Activated T-helper 1 cell treated with anti-CD3 and anti-CD28 coated beads, Interleukin-12 subunit alpha, Interleukin-12 subunit beta, Interleukin-2, Interleukin-4 antibody, amounts not matched to agents 30 ng/mL and 10 ng/mL and 1 ng/mL, durations not matched to agents 14 hours and 24 hours and 36 hours (primary cell): ENCODE measurements around the gene EPDR1. TPM values are rescaled to one million over a fixed set of nuclear protein-coding genes. Genes with fewer than 3 reads are reported as not detected.

Experiments
- DNase-seq: peaks from one replicate; pipeline ENCODE4 v3.0.0; 2021; ENCODE audit warnings: low spot score
- H3K27ac Mint-ChIP-seq: one replicate; pipeline ENCODE4 v1.8.0; 2021; ENCODE audit warnings: mild to moderate bottlenecking, mixed read lengths
- H3K27me3 Mint-ChIP-seq: one replicate; pipeline ENCODE4 v1.8.0; 2022; ENCODE audit warnings: mild to moderate bottlenecking, moderate library complexity, mixed read lengths; ENCODE audit not compliant: insufficient read depth
- H3K36me3 Mint-ChIP-seq: one replicate; pipeline ENCODE4 v1.8.0; 2021; ENCODE audit warnings: low read depth, mixed read lengths
- H3K4me1 Mint-ChIP-seq: one replicate; pipeline ENCODE4 v1.8.0; 2021; ENCODE audit warnings: low read depth, mixed read lengths
- H3K4me3 Mint-ChIP-seq: one replicate; pipeline ENCODE4 v1.8.0; 2021; ENCODE audit warnings: mild to moderate bottlenecking, moderate library complexity, mixed read lengths
- H3K9me3 Mint-ChIP-seq: one replicate; pipeline ENCODE4 v1.8.0; 2021; ENCODE audit warnings: mixed read lengths
- intact Hi-C: fragments of 100-400 bp; cut with micrococcal nuclease; formaldehyde crosslinking; loops from one replicate; pipeline ENCODE4 v1.15.1; 2024
- total RNA-seq: library from RNA; stranded (reverse); gene quantifications from 2 replicates; pipeline ENCODE4 v1.2.3, GENCODE V29; 2022

EPDR1 gene
- total RNA-seq, 1 donor from 2014 or later, result not detected

DNA sequence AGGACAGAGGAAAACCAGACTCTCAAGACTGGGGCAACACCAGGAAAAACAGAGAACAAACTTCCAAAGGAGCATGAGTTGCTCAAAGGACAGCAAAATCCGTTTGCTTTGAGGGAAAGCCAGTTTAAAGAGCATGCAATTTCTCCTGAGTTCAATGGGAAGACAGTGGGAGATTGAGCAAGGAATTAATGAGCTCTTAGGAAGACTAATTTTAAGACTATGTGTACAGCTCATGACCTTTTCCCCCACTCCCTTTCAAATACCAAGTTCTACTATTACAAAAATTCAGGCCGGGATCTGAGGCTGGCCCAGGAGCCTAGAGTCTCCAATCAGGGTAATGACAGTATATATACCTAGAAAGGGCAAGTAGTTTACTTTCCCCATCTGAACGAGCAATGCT, 79.2 kb downstream of the EPDR1 start:
- Mint-ChIP-seq H3K4me3 (no peak overlapping the region), H3K36me3 (no peaks in the 10 kb centered on the region), H3K4me1 (no peaks in the 10 kb centered on the region), H3K27me3 (no peaks in the 10 kb centered on the region), H3K27ac (no peak overlapping the region), H3K9me3 (peaks cover 4% of the 10 kb centered on the region)
- intact Hi-C loops, result no loop called here
- no peak for DNase-seq

DNA sequence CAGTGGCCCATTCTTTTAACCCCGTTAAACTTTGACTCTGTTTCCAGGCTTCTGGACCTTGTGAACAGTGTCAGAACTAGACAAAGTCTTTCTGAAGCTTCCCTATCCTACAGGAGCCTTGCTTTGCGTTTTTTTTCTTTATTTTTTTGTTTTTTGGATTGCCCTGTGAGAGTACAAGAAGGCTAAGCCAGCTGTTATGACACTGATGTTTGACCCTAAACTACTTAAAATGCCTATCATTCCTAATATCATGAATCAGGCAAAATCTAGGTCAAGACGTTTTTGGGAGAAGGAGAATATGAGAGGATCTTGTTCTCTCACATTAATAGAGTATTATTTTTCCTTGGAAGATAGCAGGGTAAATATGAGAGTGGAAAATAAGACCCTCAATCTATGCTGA, 79.8 kb downstream of the EPDR1 start:
- intact Hi-C loops, result no loop called here
- no peaks in the 10 kb centered on the region for H3K36me3 Mint-ChIP-seq
- peaks cover 4% of the 10 kb centered on the region for H3K9me3 Mint-ChIP-seq
- DNase-seq, result no peak
- H3K27ac Mint-ChIP-seq, result no peak overlapping the region
- H3K27me3 Mint-ChIP-seq, result no peaks in the 10 kb centered on the region
- H3K4me3 Mint-ChIP-seq, result no peak overlapping the region
- H3K4me1 Mint-ChIP-seq, result no peaks in the 10 kb centered on the region

Other genes starting within 250 kb of the EPDR1 start
- gene GPR141, start 236.9 kb upstream of the EPDR1 start, total RNA-seq, result not detected in 2 replicates
- gene NME8, start 72.0 kb upstream of the EPDR1 start, total RNA-seq, result not detected in 2 replicates
- gene SFRP4, start 3.8 kb upstream of the EPDR1 start, total RNA-seq, result not detected in 2 replicates